ENCODE data around the gene PGA5.
A peak's percentile ranks its signal among the peaks of the same experiment; 100 is the strongest.

The PGA5 gene

GRCh38 chr11:61270354-61271076 is 29.5 kb downstream of the PGA5 start:
- peak; percentile 89 for DNase-seq

GRCh38 chr11:61272731-61273130 is 31.8 kb downstream of the PGA5 start:
- no peak for DNase-seq

DNA sequence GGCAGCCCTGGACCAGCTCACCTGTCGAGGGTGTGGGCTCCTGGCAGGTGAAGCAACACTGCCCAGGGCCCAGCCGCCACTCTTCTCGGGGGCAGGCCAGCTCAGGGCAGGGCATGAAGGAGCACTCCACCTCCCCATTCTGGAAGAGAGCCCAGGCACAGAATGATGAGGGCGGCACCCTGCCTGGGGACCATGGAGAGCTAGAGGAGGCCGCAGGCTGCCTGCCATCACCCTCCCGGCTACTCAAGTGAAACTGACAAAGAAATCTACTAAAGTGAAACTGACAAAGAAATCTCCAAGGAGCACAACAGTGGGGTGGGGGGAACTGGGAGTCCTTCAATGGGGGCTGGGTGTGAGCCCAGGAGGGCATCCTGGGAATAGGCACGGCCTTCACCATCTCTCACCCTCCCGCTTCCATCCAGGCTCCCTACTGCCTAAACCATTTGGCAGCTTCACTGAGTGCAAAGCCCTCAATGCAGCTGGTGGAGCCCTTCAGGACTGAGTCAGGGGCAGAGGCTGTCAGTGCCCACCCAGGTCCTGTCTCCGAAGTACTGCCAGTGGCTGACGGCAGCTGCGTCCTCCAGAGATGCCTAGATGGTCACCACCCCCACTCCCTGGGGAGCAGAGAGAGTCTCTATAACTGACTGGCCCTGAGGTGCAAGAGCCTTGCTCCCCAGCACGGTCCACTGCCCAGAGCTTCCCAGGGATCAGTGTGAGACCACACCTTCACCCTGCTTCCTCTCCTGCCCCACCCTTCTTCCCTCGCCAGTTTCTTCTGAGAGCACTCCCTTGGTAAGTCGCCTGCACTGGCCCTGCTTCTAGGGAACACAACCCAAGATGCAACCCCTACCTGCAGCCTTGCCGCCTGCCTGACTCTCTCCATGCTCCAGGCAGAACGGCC is 32.5 kb downstream of the PGA5 start:
- DNase-seq: no peak

DNA sequence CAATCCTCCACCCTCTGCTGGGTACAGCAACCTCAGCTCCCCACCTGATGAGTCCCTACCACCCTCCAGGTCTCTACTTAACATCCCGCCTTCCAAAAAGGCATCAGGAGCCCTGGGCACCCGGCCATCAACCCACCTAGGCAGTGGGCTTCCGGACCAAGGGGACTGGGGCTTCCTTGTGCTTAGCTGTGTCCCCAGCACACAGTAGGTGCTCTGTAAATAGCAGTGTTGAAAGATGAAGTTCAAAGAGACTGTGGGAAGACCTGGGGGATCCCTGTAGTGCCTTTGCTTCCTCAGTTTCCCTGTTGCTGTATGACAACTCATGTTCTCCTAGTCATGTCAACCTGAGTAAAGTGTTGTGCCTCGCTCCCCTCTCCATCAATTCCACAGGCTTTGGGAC is 33.1 kb downstream of the PGA5 start:
- DNase-seq: no peak

- DNase-seq: no peak
These were observed 34.2 kb downstream of the PGA5 start for GRCh38 chr11:61275191-61275590.

DNA sequence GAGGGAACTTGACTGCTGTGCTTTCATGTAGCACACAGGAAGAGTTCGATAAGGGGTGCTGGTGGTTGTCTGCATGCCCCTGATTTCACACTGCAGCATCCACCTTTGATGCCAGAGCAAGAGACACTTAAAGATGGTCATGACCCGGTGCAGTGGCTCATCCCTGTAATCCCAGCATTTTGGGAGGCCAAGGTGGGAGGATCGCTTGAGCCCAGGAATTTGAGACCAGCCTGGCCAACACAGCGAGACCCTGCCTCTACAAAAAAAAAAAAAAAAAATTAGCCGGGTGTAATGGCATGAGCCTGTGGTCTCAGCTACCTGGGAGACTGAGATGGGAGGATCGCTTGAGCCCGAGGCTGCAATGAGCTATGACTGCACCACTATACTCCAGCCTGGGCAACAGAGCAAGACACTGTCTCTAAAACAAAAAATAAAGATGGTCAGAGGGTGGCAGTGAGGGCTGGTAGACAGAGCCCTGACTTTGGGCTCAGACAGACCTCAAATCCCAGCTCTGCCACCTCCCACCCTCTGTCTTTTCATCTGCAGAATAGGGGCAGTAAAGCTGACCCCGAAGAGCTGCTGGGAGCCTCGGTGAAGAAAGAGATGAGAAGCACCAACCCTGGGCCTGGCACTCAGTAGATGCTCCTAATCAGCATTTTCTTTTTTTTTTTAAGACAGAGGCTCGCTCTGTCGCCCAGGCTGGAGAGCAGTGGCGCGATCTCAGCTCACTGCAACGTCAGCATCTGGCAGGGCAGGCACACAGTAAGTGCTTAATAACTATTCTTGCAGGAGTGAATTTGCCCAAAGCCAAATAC is 36.4 kb downstream of the PGA5 start:
- DNase-seq: no peak

- DNase-seq: no peak
These were observed 37.1 kb downstream of the PGA5 start for GRCh38 chr11:61278001-61278470.

DNA sequence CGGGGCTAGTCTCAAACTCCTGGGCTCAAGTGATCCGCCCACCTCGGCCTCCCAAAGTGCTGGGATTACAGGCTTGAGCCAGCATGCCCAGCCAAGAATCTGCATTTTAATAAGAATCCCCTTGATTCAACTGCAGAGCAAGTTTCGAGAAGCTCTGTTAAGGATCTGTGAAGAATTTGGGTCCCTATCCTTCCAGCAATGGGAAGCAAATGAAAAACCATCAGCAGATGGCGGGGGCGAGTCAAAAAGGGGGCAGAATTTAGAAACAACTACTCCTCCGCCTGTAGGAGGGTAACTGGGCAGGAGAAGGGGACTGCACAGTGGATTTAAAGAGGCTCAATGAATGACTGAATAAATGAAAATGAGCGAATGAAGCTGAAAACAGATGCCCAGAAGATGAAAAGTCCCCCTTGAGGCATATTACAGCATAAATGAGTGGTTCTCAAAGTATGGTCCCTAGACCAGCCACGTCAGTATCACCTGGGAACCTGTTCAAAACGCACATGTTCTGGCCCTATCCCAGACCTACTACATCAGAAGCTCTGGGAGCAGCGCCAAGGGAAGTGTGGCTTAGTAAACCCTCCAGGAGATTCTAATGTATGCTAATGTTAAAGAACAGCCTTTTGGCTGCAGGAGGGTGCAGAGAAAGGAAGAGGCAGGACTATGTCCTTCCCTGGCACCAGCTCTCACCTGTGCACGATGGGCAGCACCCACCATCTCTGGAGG is 39.1 kb downstream of the PGA5 start:
- no peak for DNase-seq

DNA sequence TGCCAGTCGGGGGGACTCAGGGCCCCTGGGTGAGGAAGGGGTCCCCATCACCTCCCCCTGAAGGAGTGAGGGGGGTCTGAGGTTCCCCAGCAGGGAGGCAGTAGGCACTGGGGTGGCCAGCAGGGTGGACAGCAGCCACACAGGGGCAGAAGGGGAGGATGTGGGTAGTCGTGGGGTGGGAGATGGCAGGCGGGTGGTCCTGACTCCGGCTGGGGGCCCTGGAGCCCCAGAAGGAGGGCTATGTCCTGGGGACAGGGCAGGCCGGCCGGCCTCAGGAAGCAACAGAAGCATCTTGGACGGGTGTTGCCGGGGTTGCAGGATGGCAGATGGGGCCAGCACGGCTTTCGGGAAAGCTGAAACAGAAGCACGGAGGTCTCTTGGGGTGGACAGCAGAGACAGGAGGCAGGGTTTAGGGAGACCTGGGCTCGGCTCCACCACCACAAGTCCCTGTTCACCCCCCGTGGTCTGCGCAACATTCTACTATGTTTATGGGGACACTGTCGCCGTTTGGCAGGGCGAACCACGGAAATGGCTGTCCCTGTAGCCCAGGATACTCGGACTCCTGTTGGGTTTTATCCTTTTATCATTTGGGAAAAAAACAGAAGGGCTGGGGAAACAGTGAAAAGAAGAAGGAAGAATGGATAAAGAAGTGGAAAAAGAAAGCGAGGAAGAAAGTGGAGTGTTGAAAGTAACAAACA is 40.1 kb downstream of the PGA5 start:
- no peak for DNase-seq

GRCh38 chr11:61281581-61282250 is 40.7 kb downstream of the PGA5 start:
- DNase-seq: peak; percentile 49

- DNase-seq: no peak
These were observed 42.6 kb downstream of the PGA5 start for GRCh38 chr11:61283613-61284012.

DNA sequence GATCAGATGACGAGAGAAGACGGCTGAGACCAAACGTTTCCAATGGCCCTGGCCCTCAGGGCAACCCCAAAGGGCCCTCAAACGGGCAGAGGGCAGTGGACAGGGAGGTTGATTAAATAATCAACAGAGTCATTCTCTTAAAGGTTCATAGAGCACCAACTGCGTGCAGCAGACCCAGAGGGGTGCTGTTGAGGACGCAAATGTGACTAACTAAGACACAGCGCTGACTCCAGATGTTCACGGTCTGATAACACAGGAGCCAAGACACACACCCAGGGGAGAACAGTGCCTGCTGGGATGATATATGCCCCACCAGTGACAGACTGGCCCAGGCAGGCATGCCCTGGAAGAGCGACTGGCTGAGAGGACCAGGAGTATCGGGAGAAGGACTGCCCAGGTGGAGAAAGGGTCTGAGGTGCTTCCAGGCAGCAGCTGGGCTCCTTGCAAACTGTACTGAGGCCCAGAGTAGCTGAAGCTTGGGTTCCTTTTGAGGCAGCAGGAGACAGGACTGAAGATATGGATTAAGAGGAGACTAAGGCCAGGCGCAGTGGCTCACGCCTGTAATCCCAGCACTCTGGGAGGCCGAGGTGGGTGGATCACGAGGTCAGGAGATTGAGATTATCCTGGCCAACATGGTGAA is 46.5 kb downstream of the PGA5 start:
- no peak for DNase-seq

DNA sequence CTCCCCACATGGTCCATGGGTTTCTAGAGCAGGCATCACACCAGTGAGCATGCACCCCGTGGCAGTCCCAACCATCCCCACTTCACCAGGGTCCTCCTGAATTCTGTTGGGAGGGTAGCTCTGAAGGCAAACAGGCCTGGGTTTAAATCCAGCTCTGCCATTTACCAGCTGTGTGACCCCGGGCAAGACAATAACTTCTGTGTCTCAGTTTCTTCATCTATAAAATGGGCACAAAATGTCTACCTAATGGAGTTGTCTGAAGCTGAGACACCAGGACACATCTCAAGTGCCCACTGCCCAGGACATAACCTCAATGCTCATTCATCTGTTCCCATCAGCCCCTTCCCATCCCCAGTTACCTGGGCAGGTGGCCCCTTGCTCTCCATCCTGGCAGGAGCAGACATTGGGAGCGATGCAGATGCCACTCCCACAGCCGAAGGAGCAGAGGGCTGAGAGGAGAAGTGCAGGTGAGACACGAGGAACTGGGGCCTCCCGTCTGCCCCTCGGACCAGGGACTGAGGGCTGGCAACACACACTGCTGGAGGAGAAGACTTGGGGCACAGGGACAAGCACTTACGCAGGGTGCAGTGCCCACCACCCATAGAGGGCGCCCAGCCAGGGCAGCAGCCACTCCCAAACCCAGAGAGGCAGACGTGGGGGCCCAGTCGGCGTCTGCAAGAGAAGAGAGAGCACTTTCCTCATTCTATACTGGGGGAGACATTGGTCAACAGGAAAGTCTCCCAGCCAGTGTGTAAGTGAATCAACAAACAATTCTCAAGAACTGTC is 50.1 kb downstream of the PGA5 start:
- DNase-seq: peak; percentile 30

GRCh38 chr11:61292356-61292755 is 51.4 kb downstream of the PGA5 start:
- DNase-seq: no peak

GRCh38 chr11:61293867-61294716 is 53.1 kb downstream of the PGA5 start:
- DNase-seq: peak; percentile 34

DNA sequence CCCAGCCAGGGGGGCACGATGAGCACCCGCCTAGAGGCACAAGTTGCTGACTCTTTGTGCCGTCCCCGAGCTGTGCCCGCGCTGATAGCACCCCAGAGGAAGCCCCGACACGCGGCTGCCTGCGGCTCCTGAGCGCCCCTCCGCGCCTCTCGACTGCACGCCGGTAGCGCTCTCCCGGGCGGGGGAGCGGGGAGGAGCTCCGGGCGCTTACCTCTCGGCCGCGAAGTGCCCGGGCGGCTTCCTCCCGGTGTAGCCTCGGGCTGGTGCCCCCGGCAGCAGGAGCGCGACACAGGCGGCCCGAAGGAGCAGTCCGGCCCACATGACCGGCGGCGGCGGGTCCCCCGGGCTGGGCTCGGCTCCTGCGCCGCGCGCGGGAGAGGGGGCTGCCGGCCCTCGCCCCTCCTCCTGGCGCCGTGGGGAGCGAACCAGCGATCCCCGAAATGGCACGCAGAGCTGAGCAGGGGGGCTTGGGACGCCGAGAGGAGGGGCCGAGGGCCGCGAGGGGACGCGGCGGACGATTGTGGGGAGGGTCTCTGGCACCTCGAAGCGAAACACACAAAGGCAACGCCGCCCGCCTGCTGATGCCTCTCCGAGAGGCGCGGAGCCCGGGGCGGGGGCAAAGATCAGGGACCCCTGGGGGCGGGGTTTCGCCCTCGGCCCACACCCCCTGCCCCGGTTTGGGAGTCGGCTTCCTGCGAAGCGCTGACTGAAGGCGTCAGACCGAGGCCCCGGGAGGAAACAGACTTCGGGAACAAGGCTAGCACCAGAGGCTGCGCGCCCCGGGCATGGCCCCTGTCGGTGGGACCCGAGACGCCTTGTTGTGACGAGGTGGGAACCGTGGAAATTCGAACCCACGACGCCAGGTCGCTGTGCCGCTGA is 54.0 kb downstream of the PGA5 start, which contains the start of gene VWCE:
Gene VWCE, minus strand, starts transcription at position 600 of the 879 bp plus-strand sequence. Its CDS starts 279 bp downstream, at position 321.
- peak; percentile 84 for DNase-seq

GRCh38 chr11:61295596-61295926 is 54.6 kb downstream of the PGA5 start:
- DNase-seq: no peak

DNA sequence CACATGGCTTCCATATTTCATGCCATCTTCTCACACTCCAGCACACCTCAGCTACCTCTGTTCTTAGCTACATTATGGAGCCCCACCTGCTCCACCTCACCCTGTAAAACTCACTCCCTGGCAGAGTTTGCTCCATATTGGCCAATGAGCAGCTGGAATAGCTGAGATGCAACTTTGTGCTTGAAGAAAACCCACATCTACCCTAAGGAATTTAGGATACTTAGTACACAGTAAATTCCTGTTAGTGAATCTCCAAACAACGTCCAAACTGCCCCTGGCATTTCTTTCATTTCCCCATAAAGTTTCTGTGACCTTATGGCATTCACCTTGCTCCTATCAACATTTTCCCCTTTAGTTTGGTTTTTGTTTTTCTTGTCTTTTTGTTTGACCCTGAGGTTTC is 56.4 kb downstream of the PGA5 start:
- DNase-seq: no peak
